Caki2 (cell line): ENCODE results near the gene USP28. TPM values are rescaled to one million over a fixed set of nuclear protein-coding genes. Genes with fewer than 3 reads are reported as not detected.
"Not testable (repeated sequence)": the region's sequence is repeated elsewhere in the genome, so short reads cannot be mapped to it uniquely, and the experiment has no call there.

Source experiments
- DNase-seq: peaks from one replicate; pipeline ENCODE4 v3.0.0-alpha.2; 2015; ENCODE audit warnings: low read depth
- in situ Hi-C: cut with HindIII; loops from 2 replicates; pipeline ENCODE4 v1.10.0; 2016; ENCODE audit warnings: low sequenced_read_pairs, low pct_unique_long_range_greater_than_20kb, mixed read lengths
- total RNA-seq: library from RNA; depleted of rRNA; stranded (reverse); fragments of >200 nt; shearing (Covaris generic); gene quantifications from 2 replicates; pipeline ENCODE4 v1.2.3, GENCODE V29; 2014; ENCODE audit warnings: low replicate concordance

Gene USP28
- total RNA-seq, 1 experiment from 2014 or later = 16.8 TPM

DNA sequence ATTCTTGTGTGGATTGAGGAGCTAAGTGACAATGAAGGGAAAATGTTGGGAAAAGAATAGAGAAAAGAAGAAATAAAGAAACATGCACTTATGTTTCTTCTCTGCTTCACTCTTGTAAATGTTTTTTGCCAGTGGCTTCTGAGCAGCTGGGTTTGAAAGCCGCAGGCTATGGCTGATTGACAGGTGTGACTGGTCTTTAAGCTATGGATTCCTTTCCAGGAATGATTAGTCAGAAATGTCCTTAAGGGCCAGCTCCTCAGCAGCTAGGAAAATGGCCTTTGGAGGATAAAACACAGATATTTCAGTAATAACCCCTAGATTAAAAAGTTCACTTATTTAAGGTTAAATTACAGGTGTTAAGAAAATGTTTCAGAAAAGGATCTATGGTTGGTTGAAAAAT is 6.5 kb upstream of the USP28 start:
- no peak for DNase-seq
- in situ Hi-C loops = no loop called here

GRCh38 chr11:113880971-113881370 is 5.6 kb upstream of the USP28 start:
- in situ Hi-C loops = no loop called here
- DNase-seq = no peak

GRCh38 chr11:113879446-113879845 is 4.1 kb upstream of the USP28 start:
- DNase-seq, in situ Hi-C loops: not testable (repeated sequence)

DNA sequence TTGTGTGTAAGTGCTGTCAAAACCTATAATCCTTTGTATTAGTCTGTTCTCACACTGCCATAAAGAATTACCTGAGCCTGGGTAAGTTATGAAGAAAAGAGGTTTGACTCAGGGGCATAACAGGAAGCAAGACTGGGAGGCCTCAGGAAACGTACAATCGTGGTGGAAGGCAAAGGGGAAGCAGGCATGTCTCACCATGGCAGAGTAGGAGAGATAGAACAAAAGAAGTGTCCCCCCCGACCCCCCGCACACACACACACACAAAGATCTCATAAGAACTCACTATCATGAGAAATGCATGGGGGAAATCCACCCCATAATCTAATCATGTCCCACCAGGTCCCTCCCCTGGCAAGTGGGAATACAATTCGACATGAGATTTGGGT is 2.3 kb upstream of the USP28 start:
- no peak for DNase-seq
- in situ Hi-C loops = no loop called here

- in situ Hi-C loops = no loop called here
- DNase-seq = no peak
Observed at GRCh38 chr11:113876798-113877669, 1.7 kb upstream of the USP28 start.

DNA sequence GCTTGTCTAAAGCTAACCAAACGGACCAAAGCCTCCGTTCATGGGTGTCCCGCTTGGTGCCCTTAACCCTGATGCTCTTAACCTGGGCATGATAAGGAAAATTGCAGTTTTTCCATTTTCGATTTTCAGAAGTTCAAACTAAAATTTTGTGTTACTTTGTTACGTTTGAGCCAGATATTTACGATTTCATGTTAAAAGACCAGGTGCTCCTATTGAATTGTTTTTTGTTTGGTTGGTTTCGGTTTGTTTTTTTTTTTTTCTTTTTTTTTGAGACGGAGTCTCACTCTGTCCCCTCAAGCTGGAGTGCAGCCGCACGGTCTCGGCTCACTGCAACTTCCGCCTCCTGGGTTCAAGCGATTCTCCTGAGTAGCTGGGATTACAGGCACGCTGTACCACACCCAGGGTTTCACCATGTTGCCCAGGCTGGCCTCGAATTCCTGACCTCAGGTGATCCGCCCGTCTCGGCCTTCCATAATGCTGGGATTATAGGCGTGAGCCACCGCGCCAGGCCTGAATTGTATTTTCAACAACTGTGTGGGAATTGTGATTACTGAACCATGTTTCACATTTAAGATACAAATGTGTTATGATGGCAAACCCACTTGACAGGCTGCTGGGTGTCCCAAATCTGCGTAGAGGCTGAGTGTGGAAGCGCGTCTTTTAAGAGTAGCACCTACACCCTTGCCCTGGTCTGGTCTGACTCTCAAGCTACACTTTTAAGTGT is 864 bp upstream of the USP28 start:
- no peak for DNase-seq
- in situ Hi-C loops = no loop called here

DNA sequence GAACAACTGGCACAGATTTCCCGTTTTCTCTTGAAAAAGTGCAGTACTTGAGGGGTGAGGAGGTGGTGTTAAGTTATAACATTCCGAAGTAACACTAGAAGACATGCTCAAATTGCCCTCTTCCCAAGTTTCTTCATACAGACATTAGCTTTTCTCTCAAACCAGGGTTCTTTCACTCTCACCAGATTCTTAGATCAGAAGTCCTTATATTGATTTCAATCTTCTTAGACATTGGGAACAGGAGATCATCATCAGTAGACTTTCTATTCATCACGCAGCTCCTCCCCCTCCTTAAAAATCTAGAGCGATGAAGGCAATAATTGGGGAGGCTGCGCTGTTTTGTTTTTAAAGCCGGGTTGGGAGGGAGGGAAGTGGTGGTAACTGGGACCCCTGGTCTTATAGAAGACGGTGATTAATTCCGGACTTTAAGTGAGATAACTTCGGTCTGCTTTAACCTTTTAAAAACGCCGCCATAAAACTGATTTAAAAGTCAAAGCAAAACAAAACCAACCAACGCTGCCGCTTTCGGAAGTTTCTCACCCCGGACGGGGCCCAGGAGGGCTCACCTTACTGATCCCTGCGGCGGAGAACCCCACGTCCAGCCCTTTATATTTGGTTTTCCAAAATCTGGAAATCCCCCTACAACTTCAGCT is 665 bp downstream of the USP28 start:
- in situ Hi-C loops = no loop called here
- peak; percentile 4 for DNase-seq

DNA sequence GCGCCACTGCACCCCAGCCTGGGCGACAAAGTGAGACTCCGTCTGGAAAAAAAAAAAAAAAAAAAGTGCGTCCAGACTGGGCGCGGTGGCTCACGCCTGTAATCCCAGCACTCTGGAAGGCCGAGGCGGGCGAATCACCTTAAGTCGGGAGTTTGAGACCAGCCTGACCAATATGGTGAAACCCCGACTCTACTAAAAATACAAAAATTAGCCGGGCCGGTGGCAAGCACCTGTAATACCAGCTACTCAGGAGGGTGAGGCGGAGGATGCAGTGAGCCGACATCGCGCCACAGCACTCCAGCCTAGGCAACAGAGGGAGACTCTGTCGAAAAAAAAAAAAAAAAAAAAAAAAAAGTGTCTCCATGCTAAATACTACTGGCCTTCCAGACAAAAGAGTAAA is 1.3 kb downstream of the USP28 start:
- no peak for DNase-seq
- in situ Hi-C loops = no loop called here

- in situ Hi-C loops = no loop called here
- no peak for DNase-seq
Observed at GRCh38 chr11:113873236-113873626, 2.1 kb downstream of the USP28 start.

GRCh38 chr11:113871336-113871735 is 4.0 kb downstream of the USP28 start:
- no peak for DNase-seq
- in situ Hi-C loops = no loop called here

- no peak for DNase-seq
- in situ Hi-C loops = no loop called here
Observed at GRCh38 chr11:113867843-113868503, 7.4 kb downstream of the USP28 start.

- no peak for DNase-seq
- in situ Hi-C loops = no loop called here
Observed at GRCh38 chr11:113865873-113866272, 9.5 kb downstream of the USP28 start.

GRCh38 chr11:113864410-113864809 is 11.0 kb downstream of the USP28 start:
- in situ Hi-C loops = no loop called here
- DNase-seq = no peak

DNA sequence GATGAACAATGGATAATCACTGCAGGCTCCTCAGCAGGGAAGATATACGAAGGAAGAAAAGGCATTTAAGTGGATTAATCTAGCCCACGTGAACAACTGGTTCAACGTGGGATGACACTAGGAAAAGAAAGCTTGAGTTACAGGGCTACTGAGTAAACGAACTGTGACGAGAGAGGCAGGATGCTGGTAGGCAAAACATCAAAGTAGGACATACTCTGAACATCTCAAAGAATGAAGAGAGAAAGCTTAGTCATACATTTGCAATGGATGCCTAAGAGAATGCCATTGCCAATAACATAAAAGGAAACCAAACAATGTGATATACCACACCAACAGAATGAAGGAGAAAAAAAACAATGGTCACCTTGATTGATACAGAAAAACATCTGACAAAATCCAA is 12.9 kb downstream of the USP28 start:
- in situ Hi-C loops = no loop called here
- DNase-seq = no peak

GRCh38 chr11:113859665-113860064 is 15.7 kb downstream of the USP28 start:
- in situ Hi-C loops = no loop called here
- DNase-seq = no peak

- in situ Hi-C loops = no loop called here
- no peak for DNase-seq
Observed at GRCh38 chr11:113856966-113857759, 18.2 kb downstream of the USP28 start.

DNA sequence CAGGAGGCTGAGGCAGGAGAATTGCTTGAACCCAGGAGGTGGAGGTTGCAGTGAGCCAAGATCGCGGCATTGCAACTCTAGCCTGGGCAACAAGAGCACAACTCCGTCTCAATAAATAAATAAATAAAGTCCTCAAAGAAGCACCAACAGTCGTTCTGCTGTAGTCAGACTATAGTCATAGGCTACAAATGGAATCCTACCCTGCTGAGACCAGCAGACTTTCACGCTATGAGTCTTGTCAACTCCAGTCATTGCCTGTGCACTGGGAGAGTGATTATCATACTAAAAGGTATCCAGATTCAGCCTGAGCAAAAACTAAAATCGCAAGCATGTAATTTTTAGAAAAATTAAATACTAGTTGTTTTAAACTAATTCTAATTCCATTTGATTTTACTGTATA is 19.6 kb downstream of the USP28 start:
- DNase-seq = no peak
- in situ Hi-C loops = no loop called here

DNA sequence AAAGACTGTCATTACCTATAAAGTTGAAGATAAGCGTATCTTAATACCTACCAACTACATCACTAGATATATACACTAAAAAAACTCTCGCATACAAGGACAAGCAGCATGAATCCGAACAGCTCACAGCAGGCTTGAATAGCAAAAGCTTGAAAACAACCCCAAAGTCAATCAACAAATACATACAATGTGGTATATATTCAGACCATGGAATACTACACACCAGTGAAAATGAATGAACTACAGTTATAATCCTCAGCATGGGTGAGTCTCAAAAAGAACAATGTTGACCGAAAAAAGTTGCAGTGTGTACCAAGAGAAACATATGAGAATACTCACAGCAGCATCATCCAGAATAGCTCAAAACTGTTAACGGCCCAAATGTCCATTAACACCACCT is 25.2 kb downstream of the USP28 start:
- in situ Hi-C loops = no loop called here
- DNase-seq = no peak
